HG03565 (cell line): ENCODE results near the gene PRDM16.

Experiments used
- ATAC-seq: cut with Tn5 transposase; IDR thresholded peaks from one replicate; pipeline ENCODE4 v1.9.1; 2021; ENCODE audit warnings: mild to moderate bottlenecking, moderate library complexity; ENCODE audit not compliant: unreplicated experiment

Gene PRDM16

GRCh38 chr1:3219791-3220467 lies 150.9 kb downstream of the PRDM16 start:
- ATAC-seq = no peak

GRCh38 chr1:3221112-3222041 lies 152.4 kb downstream of the PRDM16 start:
- ATAC-seq = no peak

DNA sequence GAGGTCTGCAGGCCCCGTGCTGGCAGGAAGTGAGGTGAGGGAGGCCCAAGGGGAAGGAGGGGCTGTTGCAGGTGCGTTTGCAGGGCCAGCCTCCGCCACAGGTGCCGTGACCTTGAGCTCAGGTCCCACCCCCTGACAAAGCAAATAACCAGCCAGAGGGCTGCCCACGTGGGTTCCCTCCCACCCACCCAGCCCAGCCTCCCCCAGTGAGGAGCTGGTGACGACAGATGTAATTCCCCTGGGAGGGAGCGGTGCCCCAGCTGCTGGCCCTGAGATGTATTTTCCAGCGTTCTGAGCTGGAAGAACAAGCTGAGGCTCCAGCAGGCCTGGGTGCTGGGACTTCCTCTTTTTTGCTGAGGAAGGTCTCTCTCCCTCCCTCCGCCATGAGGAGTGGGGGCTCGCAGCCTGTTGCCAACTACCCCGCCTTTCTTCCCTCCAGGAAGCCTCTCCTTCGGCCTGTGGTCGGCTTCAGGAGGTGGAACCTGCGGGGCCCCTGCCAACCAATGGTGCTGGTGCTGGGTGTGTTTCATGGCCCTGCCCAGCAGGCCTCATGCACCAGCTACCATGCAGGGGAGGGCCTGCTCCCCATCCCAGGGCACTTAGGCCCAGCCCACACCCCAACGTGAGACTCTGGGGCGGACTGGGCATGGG lies 153.2 kb downstream of the PRDM16 start:
- no peak for ATAC-seq

- no peak for ATAC-seq
Measured at GRCh38 chr1:3225661-3226060, 156.7 kb downstream of the PRDM16 start.

DNA sequence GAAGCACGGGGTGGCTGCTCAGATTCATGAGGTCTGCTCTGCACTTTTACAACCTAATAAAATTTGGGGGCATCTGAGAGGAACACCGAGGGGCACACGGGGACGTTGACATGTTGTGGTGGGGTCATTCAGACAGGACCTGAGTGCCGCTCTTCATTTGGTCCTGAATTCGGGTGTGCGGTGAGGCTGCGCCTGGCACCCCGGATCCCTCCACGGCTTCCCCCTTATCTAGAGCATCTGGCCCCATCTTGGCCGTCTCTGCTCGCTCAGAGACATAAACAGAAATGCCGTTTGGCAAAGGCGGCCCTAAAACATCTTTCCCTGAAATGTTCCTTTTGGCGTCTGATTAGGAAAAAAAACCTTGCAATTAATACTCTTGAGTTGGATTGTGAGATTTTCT lies 157.2 kb downstream of the PRDM16 start:
- ATAC-seq = no peak

- ATAC-seq = no peak
Measured at GRCh38 chr1:3226701-3227350, 157.8 kb downstream of the PRDM16 start.

DNA sequence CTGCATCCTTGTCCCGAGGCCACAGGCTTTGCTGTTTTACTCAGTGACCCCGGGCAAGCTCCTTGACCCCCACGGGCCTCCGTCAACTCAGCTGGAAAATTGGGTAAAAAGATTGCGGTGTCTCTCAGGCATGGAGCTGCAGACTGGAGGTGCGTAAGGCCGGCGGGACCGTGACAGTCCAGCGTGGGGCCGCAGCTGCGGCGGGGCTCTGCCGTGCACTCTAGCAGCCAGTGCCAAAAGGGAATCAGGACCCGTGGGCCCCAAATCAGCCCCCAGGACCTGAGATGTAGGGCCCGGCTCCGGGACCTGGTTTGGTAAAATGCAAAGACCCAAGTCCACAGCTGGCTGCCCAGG lies 158.3 kb downstream of the PRDM16 start:
- no peak for ATAC-seq

- no peak for ATAC-seq
Measured at GRCh38 chr1:3227893-3228292, 158.9 kb downstream of the PRDM16 start.

DNA sequence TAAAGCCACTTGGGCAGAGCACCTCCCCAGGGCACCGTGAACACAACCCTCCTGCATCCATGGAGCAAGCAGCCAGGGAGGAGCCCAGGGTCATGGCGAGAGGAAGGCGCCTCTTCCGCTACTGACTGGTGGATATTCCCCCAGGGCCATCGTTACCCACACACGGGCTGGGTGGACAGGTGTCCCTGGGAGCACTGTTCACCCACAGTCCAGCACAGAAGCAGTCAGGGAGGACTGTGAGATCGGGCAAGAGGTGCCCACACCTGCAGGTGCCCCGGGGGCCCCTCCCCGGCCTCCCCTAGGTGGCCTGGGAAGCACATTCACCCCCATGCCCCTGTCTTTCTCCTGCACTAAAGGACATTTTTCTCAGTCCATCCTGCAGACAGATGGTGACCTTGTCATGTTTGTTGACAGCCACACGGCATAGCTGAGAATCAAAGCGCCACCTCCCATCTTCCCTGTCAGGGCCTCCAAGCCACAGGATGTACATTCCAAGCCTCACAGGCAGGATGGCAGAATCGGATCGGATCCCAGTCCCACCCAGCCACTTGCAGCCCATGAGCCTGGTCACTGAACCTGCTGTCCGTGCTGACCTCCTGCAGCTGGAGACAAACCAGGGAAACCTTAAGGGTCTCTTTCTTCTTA lies 160.2 kb downstream of the PRDM16 start:
- no peak for ATAC-seq

GRCh38 chr1:3230553-3230952 lies 161.6 kb downstream of the PRDM16 start:
- no peak for ATAC-seq

DNA sequence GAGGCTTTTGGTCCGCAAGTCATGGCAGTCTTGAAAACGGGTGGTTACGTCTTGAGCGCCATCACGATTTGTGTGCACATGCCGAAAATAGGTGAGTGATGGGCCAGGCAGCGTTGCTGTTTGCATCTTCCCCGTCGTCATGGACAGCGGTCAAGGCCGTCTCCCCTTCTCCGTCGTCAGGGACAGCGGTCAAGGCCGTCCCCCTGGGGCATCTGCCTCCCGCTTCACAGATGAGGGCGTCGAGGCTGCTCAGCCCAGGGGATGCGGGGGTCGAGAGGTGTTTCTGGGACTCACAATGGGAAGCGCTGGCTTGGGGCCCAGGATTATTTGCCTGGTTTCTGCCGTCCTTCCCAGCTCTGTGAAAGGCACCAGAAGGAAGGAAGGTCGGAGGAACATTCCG lies 162.2 kb downstream of the PRDM16 start:
- no peak for ATAC-seq

DNA sequence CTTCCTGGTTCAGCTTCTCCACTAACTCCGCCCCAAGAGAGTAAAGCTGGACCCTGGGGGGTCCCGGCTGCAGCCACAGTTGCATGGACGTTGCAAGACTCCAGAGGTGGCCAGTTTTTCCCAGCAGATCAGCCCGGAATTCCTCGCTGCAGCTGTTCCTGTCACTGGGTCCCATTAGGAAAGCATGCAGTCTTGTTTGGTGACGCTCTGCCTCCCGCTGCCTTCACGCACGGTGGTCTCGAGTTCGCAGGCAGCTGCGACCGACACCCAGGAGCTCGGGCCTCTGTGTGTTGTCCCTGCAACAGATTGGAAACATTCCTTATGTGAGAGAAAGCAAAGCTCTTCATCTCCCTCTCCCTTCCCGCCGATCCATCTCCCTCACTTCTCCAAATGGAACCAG lies 162.8 kb downstream of the PRDM16 start:
- no peak for ATAC-seq

GRCh38 chr1:3233031-3233430 lies 164.0 kb downstream of the PRDM16 start:
- no peak for ATAC-seq

DNA sequence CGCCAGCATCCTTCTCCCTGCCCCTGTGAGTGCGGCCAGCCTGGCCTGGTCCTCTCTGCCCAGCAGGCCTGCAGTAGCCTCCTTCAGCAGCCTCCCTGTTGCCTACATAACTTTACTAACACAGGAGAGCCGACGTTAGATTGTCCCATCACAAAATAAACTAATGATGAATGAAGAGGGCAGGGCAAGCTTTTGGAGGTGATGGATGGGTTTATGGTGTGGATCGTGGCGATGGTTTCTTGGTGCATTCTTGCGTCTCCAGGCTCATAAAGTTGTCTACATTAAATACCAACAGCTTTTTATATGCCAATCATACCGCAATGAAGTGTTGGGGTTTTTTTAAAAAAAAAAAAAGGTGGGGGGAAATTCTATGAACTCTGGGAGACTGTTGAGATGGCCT lies 164.5 kb downstream of the PRDM16 start:
- ATAC-seq = no peak

- no peak for ATAC-seq
Measured at GRCh38 chr1:3234281-3234680, 165.3 kb downstream of the PRDM16 start.

DNA sequence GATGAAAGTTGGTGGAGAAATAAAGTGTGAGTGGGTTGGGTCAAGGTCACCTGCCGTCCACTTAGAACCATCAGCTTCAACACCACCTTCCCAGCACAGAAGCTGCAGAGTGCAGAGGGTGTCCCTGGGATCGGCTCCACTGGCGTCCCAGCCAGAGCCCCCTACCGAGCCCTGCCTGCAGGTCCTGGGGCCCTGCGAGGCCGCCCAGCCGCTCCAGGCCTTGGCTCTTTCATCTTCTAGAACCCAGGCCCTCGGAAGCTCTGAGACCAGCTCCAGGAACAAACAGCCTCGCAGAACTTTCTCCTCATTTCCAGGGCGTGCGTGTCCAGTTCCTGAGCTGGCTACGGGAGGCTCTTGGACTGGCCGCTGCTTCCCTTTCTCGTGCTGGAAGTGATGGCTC lies 166.0 kb downstream of the PRDM16 start:
- ATAC-seq = no peak

- no peak for ATAC-seq
Measured at GRCh38 chr1:3235496-3235895, 166.5 kb downstream of the PRDM16 start.

DNA sequence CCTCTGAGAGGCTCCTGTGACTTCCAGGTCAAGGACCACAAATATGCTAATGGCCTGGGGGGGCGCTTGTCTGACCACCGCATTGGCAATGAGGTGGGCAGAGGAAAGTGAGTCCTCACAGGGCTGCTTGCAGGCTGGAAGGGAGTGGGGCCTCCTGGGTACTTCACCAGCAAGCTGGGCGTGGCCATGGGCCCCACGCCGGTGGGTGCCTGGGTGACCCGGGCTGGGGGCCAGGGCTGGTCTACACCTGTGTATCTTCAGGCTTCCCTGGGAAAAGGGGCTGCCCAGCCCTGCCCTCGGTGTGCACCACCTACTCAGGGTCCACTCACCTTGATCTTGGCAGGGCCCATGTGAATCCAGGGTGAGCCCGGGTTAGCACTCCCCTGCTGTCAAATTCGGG lies 167.4 kb downstream of the PRDM16 start:
- no peak for ATAC-seq

DNA sequence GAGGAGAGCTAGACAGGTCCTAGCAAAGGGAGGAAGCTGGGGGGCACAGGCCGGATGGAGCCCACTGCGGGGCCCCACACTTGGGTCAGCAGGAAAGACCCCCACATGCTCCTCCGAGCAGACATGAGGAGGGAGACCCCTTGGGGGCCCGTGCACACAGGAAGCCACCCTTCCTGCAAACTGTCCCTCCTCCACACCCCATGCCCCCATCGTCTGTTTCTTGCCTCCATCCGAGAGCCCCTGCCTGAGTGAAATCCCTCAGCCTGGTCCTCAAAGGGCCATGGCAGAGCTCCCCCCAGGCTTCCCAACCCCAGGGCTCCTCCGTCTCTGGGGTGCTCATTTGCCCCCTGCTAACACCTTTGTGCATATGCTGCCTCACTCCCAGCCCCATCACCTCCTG lies 168.0 kb downstream of the PRDM16 start:
- no peak for ATAC-seq

DNA sequence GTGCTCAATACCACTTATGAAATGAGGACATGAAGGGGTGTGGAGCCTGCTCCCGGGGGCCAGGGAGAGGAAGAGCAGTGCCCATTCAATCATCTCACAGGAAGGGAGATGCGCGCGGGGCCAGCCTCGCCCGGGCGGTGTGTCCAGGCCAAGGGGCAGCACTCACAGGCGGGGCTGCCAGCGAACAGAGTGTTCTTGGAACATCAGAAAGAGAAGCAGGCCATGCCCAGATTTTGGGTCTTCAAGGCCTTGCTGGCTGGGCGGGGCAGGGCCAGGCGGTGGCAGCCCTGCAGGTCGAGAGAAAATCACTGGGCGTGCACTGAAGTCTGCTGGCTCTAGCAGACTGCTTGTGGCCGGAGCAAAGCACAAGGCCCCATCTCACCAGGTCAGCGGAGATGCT lies 168.6 kb downstream of the PRDM16 start:
- no peak for ATAC-seq
